ENCODE measurements around the gene HOXA13.

Gene HOXA13

GRCh38 chr7:27169658-27170425, 30.0 kb downstream of the HOXA13 start:
- Histone ChIP-seq H3K9me3 (ENCODE audit: control insufficient read depth in 5 of 5, low read length in 5 of 5) (no peaks in the 10 kb centered on the region), H3K9ac (ENCODE audit: low read length in 5 of 5) (peak overlapping the region in 3 of 5 donors; percentile 51 to 88 (median 75)), H3K27ac (ENCODE audit: low read depth, low read length) (peak overlapping the region; percentile 98), H3K36me3 (ENCODE audit: control insufficient read depth in 5 of 5, insufficient read depth in 5 of 5, low read length in 5 of 5) (no peaks in the 10 kb centered on the region), H3K4me3 (ENCODE audit: low read depth in 1 of 5, low read length in 5 of 5) (peak overlapping the region; percentile 58 to 86 (median 80)), H3K4me1 (ENCODE audit: control insufficient read depth in 5 of 5, insufficient read depth in 5 of 5, low read length in 5 of 5) (peaks cover 0 to 90% (median 85%) of the 10 kb centered on the region in 5 donors), H3K27me3 (ENCODE audit: control insufficient read depth in 5 of 5, insufficient read depth in 4 of 5, low read length in 5 of 5) (peaks cover 0 to 23% (median 6%) of the 10 kb centered on the region in 5 donors)

- Histone ChIP-seq H3K27me3 (ENCODE audit: control insufficient read depth in 5 of 5, insufficient read depth in 4 of 5, low read length in 5 of 5) (peaks cover 0 to 19% (median 3%) of the 10 kb centered on the region in 5 donors), H3K27ac (ENCODE audit: low read depth, low read length) (peak overlapping the region; percentile 98), H3K4me3 (ENCODE audit: low read depth in 1 of 5, low read length in 5 of 5) (peak overlapping the region; percentile 58 to 86 (median 80)), H3K9ac (ENCODE audit: low read length in 5 of 5) (peak overlapping the region; percentile 35 to 89 (median 60)), H3K9me3 (ENCODE audit: control insufficient read depth in 5 of 5, low read length in 5 of 5) (no peaks in the 10 kb centered on the region), H3K4me1 (ENCODE audit: control insufficient read depth in 5 of 5, insufficient read depth in 5 of 5, low read length in 5 of 5) (peaks cover 0 to 92% (median 89%) of the 10 kb centered on the region in 5 donors), H3K36me3 (ENCODE audit: control insufficient read depth in 5 of 5, insufficient read depth in 5 of 5, low read length in 5 of 5) (no peaks in the 10 kb centered on the region)
These were observed 31.5 kb downstream of the HOXA13 start for GRCh38 chr7:27168265-27168947.

- peaks cover 0 to 94% (median 89%) of the 10 kb centered on the region in 5 donors for H3K4me1 ChIP-seq (ENCODE audit: control insufficient read depth in 5 of 5, insufficient read depth in 5 of 5, low read length in 5 of 5)
- peak overlapping the region in 4 of 5 donors; percentile 51 to 89 (median 70) for H3K9ac ChIP-seq (ENCODE audit: low read length in 5 of 5)
- H3K36me3 ChIP-seq (ENCODE audit: control insufficient read depth in 5 of 5, insufficient read depth in 5 of 5, low read length in 5 of 5) = no peaks in the 10 kb centered on the region
- H3K9me3 ChIP-seq (ENCODE audit: control insufficient read depth in 5 of 5, low read length in 5 of 5) = no peaks in the 10 kb centered on the region
- peak overlapping the region; percentile 44 to 86 (median 80) for H3K4me3 ChIP-seq (ENCODE audit: low read depth in 1 of 5, low read length in 5 of 5)
- peaks cover 0 to 19% (median 3%) of the 10 kb centered on the region in 5 donors for H3K27me3 ChIP-seq (ENCODE audit: control insufficient read depth in 5 of 5, insufficient read depth in 4 of 5, low read length in 5 of 5)
- H3K27ac ChIP-seq (ENCODE audit: low read depth, low read length) = peak overlapping the region; percentile 98
These were observed 32.0 kb downstream of the HOXA13 start for GRCh38 chr7:27167916-27168264.

- H3K9me3 ChIP-seq (ENCODE audit: control insufficient read depth in 5 of 5, low read length in 5 of 5) = no peaks in the 10 kb centered on the region
- H3K4me3 ChIP-seq (ENCODE audit: low read depth in 1 of 5, low read length in 5 of 5) = peak overlapping the region; percentile 48 to 81 (median 81)
- peak overlapping the region; percentile 98 for H3K27ac ChIP-seq (ENCODE audit: low read depth, low read length)
- peak overlapping the region; percentile 51 to 89 (median 79) for H3K9ac ChIP-seq (ENCODE audit: low read length in 5 of 5)
- peaks cover 0 to 95% (median 85%) of the 10 kb centered on the region in 5 donors for H3K4me1 ChIP-seq (ENCODE audit: control insufficient read depth in 5 of 5, insufficient read depth in 5 of 5, low read length in 5 of 5)
- no peaks in the 10 kb centered on the region for H3K36me3 ChIP-seq (ENCODE audit: control insufficient read depth in 5 of 5, insufficient read depth in 5 of 5, low read length in 5 of 5)
- H3K27me3 ChIP-seq (ENCODE audit: control insufficient read depth in 5 of 5, insufficient read depth in 4 of 5, low read length in 5 of 5) = peaks cover 0 to 15% (median 3%) of the 10 kb centered on the region in 5 donors
These were observed 33.1 kb downstream of the HOXA13 start for GRCh38 chr7:27166531-27167505.

- no peaks in the 10 kb centered on the region for H3K9me3 ChIP-seq (ENCODE audit: control insufficient read depth in 5 of 5, low read length in 5 of 5)
- peak overlapping the region; percentile 98 for H3K27ac ChIP-seq (ENCODE audit: low read depth, low read length)
- H3K4me3 ChIP-seq (ENCODE audit: low read depth in 1 of 5, low read length in 5 of 5) = peak overlapping the region; percentile 74 to 81 (median 81)
- peak overlapping the region; percentile 48 to 89 (median 79) for H3K9ac ChIP-seq (ENCODE audit: low read length in 5 of 5)
- peaks cover 0 to 10% (median 3%) of the 10 kb centered on the region in 5 donors for H3K27me3 ChIP-seq (ENCODE audit: control insufficient read depth in 5 of 5, insufficient read depth in 4 of 5, low read length in 5 of 5)
- peaks cover 0 to 92% (median 83%) of the 10 kb centered on the region in 5 donors for H3K4me1 ChIP-seq (ENCODE audit: control insufficient read depth in 5 of 5, insufficient read depth in 5 of 5, low read length in 5 of 5)
- H3K36me3 ChIP-seq (ENCODE audit: control insufficient read depth in 5 of 5, insufficient read depth in 5 of 5, low read length in 5 of 5) = no peaks in the 10 kb centered on the region
These were observed 33.8 kb downstream of the HOXA13 start for GRCh38 chr7:27165996-27166530.

- peaks cover 0 to 93% (median 91%) of the 10 kb centered on the region in 5 donors for H3K4me1 ChIP-seq (ENCODE audit: control insufficient read depth in 5 of 5, insufficient read depth in 5 of 5, low read length in 5 of 5)
- no peaks in the 10 kb centered on the region for H3K9me3 ChIP-seq (ENCODE audit: control insufficient read depth in 5 of 5, low read length in 5 of 5)
- no peaks in the 10 kb centered on the region for H3K36me3 ChIP-seq (ENCODE audit: control insufficient read depth in 5 of 5, insufficient read depth in 5 of 5, low read length in 5 of 5)
- peaks cover 0 to 10% (median 3%) of the 10 kb centered on the region in 5 donors for H3K27me3 ChIP-seq (ENCODE audit: control insufficient read depth in 5 of 5, insufficient read depth in 4 of 5, low read length in 5 of 5)
- peak within 1 kb of the TSS; percentile 78 to 81 (median 81) for H3K4me3 ChIP-seq (ENCODE audit: low read depth in 1 of 5, low read length in 5 of 5)
- peak within 1 kb of the TSS; percentile 98 for H3K27ac ChIP-seq (ENCODE audit: low read depth, low read length)
- peak within 1 kb of the TSS; percentile 48 to 89 (median 79) for H3K9ac ChIP-seq (ENCODE audit: low read length in 5 of 5)
These were observed 34.5 kb downstream of the HOXA13 start, which contains the start of gene HOXA9 for GRCh38 chr7:27165089-27165995. TSS of gene HOXA9 (minus strand) at chr7:27165537. CDS start at chr7:27165457, 80 bp downstream.

- H3K27ac ChIP-seq (ENCODE audit: low read depth, low read length) = peak overlapping the region; percentile 98
- H3K9ac ChIP-seq (ENCODE audit: low read length in 5 of 5) = peak overlapping the region; percentile 6 to 89 (median 79)
- H3K4me3 ChIP-seq (ENCODE audit: low read depth in 1 of 5, low read length in 5 of 5) = peak overlapping the region; percentile 80 to 84 (median 81)
- peaks cover 0 to 10% (median 2%) of the 10 kb centered on the region in 5 donors for H3K27me3 ChIP-seq (ENCODE audit: control insufficient read depth in 5 of 5, insufficient read depth in 4 of 5, low read length in 5 of 5)
- peaks cover 0 to 94% (median 92%) of the 10 kb centered on the region in 5 donors for H3K4me1 ChIP-seq (ENCODE audit: control insufficient read depth in 5 of 5, insufficient read depth in 5 of 5, low read length in 5 of 5)
- no peaks in the 10 kb centered on the region for H3K9me3 ChIP-seq (ENCODE audit: control insufficient read depth in 5 of 5, low read length in 5 of 5)
- H3K36me3 ChIP-seq (ENCODE audit: control insufficient read depth in 5 of 5, insufficient read depth in 5 of 5, low read length in 5 of 5) = no peaks in the 10 kb centered on the region
These were observed 35.4 kb downstream of the HOXA13 start for GRCh38 chr7:27164367-27165088.

GRCh38 chr7:27164045-27164366, 35.9 kb downstream of the HOXA13 start:
- Histone ChIP-seq H3K9ac (ENCODE audit: low read length in 5 of 5) (peak overlapping the region; percentile 6 to 89 (median 73)), H3K27ac (ENCODE audit: low read depth, low read length) (peak overlapping the region; percentile 98), H3K4me1 (ENCODE audit: control insufficient read depth in 5 of 5, insufficient read depth in 5 of 5, low read length in 5 of 5) (peaks cover 0 to 90% (median 86%) of the 10 kb centered on the region in 5 donors)

More at GRCh38 chr7:27164045-27164366, 35.9 kb downstream of the HOXA13 start:
- H3K4me3 ChIP-seq (ENCODE audit: low read depth in 1 of 5, low read length in 5 of 5) = peak overlapping the region; percentile 80 to 84 (median 81)
- peaks cover 0 to 11% (median 0%) of the 10 kb centered on the region in 5 donors for H3K27me3 ChIP-seq (ENCODE audit: control insufficient read depth in 5 of 5, insufficient read depth in 4 of 5, low read length in 5 of 5)
- H3K9me3 ChIP-seq (ENCODE audit: control insufficient read depth in 5 of 5, low read length in 5 of 5) = no peaks in the 10 kb centered on the region
- no peaks in the 10 kb centered on the region for H3K36me3 ChIP-seq (ENCODE audit: control insufficient read depth in 5 of 5, insufficient read depth in 5 of 5, low read length in 5 of 5)

All from subcutaneous abdominal adipose tissue (tissue), 5 donors.